Keratinocyte (primary cell): ENCODE data around the gene SSBP2.

Source experiments
- EZH2 ChIP-seq: IDR thresholded peaks from one replicate; pipeline ENCODE4 v1.6.1; 2012; ENCODE audit warnings: inconsistent platforms, mild to moderate bottlenecking, low read length, moderate library complexity
- TF ChIP-seq, protein P1 (sequence below), 3 experiments: IDR thresholded peaks in 1 of 3; conservative IDR thresholded peaks in 1 of 3; optimal IDR thresholded peaks in 1 of 3; 2 replicates in 2 of 3; 3 replicates in 1 of 3; pipeline versions ENCODE3 to v1.5.1; 2011; ENCODE audit warnings: low read length in 3 of 3, mild to moderate bottlenecking in 3 of 3, moderate library complexity in 2 of 3, control low read depth in 1 of 3, inconsistent platforms in 1 of 3; ENCODE audit not compliant: insufficient read depth in 2 of 3; ENCODE audit errors: extremely low read depth in 1 of 3

DNA sequence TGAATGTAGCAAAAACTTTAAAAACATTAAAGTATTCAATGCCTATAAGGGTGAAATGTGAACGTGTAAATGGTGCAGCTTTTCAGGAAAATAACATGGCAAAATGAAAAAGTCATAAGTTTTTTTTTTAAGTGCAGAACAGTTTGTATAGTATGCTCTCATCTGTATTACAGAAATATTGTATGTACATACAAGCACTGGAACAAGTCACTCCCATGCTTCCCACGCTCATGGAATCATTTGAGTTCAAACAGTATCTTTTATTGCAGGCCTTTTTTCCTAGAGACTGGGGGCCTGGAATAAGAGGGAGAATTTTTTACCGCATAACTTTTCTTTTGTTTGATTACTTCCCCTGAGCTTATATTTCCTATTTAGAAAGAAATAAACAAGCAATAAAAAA lies 94.1 kb downstream of the SSBP2 start:
- TF ChIP-seq, protein P1, sequence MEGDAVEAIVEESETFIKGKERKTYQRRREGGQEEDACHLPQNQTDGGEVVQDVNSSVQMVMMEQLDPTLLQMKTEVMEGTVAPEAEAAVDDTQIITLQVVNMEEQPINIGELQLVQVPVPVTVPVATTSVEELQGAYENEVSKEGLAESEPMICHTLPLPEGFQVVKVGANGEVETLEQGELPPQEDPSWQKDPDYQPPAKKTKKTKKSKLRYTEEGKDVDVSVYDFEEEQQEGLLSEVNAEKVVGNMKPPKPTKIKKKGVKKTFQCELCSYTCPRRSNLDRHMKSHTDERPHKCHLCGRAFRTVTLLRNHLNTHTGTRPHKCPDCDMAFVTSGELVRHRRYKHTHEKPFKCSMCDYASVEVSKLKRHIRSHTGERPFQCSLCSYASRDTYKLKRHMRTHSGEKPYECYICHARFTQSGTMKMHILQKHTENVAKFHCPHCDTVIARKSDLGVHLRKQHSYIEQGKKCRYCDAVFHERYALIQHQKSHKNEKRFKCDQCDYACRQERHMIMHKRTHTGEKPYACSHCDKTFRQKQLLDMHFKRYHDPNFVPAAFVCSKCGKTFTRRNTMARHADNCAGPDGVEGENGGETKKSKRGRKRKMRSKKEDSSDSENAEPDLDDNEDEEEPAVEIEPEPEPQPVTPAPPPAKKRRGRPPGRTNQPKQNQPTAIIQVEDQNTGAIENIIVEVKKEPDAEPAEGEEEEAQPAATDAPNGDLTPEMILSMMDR (optimal IDR thresholded peaks at IDR 0.05 in 1 of 3, IDR thresholded peaks at IDR 0.05 in 1 of 3, conservative IDR thresholded peaks at IDR 0.05 in 1 of 3; ENCODE audit: extremely low read depth in 1 of 3, insufficient read depth in 2 of 3, low read length in 3 of 3), result no peak
- TF ChIP-seq EZH2, result no peak
